HG02943 (cell line): ENCODE results near the gene FMR1.

Experiments used
- ATAC-seq: cut with Tn5 transposase; IDR thresholded peaks from one replicate; pipeline ENCODE4 v1.9.1; 2021; ENCODE audit warnings: mild to moderate bottlenecking, low read depth, moderate library complexity; ENCODE audit not compliant: unreplicated experiment

Gene FMR1

DNA sequence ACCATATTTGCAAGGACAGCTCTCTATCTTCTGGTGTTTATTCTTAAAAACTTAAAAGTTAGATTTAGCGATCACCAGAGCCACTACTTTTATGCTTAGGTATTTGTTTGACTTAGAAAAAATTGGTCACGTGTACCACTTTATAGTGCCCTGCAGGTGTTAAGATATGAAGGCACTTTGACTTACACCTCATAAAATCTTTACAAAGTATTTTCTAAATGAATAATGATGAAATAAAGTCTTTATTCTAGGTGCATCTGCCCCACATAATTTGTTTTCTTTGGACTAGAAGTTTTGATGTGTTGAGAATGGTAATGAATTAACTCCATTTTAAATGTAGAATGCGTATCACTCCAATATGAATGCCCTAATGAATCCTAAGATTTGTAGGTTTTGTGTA lies 2.9 kb downstream of the FMR1 start:
- ATAC-seq = no peak

DNA sequence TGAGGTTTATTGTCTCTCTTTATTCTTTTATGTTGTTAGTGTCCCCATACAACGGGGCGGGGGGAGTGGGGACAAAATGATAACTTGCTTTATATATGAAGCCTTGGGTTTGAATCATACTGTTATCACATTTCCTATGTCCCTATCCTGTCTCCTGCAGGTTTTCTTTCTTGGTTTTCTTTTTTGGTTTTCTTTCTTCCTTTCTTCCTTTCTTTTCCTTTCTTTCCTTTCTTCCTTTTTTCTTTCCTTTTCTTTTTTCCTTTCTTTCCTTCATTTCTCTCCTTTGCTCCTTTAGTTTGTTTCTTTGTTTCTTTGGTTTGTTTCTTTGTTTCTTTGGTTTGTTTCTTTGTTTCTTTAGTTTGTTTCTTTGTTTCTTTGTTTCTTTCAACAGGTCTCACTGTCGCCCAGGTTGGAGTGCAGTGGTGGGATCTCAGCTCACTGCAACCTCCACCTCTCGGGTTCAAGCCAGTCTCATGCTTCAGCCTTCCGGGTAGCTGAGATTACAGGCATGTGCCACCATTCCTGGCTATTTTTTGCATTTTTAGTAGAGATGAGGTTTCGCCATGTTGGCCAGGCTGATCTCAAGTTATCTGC lies 4.8 kb downstream of the FMR1 start:
- ATAC-seq = no peak

DNA sequence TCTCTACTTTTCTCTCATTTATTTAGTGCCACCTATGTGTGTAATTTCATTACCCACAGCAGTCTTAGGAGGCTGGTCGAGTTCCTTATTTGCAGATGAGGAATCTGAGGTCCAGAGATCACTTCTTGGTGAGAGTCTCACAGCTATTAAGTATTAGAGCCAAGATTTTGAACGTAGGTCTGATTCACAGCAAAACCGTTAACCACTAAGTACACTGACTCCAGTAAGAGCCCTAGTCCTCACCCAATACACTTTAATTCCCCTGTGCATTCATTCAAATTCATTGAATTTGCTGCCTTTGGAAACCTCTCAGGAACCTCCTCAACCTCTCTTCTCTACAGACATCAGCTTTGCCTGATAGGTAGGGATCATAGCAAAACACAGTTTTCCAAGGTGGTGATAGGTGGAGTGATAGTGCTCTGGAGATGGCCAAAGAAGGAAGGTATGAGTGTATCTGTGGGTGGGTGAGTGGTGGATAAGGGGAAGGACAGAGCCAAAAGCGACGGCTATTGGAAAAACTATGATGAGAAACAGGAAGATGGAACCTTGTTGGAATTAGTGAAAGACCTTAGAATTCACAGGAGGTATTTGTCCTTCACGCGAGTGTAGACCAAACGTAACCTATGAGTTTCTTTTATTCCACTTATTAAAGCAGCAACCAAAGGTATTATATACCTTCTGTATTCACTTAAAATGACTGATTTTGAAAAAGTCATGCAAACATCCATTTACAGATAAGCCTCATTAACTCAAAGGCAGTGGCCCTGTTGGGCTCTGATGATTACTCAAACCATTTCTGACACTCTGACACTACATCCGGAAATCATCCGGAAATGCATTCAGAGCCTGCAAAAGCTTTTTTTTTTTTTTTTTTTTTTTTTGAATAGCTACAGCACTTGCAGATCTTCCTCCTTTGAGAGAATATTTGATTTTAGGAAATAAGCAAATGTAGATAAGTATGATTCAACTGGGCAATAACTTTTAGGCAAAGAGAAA lies 6.3 kb downstream of the FMR1 start:
- ATAC-seq = no peak

DNA sequence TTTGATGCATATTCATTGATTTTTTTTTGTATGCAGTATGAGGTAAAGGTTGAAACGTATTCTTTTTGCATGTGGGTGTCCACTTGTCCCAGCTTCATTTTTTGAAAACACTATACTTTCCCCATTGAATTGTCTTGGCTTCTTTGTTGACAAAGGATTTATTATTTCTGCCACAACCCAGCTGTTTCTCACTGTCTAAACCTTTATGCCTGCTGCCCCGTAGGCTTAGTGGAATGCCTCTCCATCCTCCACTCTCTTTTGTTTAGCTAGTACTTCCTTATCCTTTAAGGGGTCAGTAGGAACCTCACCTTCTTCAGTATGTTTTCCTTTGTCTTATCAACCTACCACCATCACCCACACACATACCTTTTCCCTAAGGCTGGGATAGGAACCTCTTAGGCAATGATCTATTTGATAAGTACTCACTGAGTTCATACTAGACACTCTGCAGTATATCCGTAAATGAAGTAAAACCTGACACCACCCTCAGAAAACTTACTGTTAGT lies 8.5 kb downstream of the FMR1 start:
- ATAC-seq = no peak

DNA sequence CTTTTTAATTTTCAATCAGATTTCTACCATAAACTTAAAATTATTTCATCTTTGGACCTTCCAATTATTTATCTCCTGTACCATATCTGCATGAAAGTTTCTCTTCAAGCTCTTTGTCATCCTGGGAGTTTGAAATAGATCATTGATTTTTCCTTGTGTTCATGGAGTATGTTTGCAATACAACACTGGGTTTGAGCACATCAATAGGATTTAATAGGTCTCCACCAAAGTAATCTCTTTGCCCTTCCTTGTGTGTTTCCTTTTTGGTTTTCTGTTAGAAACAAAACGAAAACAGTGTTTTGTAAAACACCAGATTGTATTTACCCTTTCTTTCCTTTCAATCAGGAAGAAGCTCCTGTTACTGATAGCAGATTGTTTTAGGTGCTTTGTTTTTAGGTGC lies 11.9 kb downstream of the FMR1 start:
- ATAC-seq = no peak

DNA sequence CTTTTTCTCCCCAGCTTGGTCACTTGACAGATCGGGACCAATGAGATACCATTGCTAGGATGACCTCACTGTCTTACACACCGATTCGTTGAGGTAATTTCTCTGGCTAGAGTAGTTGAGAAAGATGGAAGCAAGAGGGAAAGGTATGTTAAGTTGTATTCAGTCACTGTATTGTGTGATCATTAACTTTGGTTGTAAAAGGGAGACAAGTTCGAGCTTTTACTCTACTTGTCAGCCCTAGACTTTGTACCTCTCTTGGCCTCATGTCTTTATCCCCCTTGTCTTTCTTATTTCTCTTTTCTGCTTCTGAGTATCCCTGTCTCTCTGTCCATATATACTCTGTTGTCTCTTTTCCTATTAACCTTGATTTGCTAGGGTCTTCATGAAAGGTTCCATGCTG lies 15.5 kb downstream of the FMR1 start:
- no peak for ATAC-seq

DNA sequence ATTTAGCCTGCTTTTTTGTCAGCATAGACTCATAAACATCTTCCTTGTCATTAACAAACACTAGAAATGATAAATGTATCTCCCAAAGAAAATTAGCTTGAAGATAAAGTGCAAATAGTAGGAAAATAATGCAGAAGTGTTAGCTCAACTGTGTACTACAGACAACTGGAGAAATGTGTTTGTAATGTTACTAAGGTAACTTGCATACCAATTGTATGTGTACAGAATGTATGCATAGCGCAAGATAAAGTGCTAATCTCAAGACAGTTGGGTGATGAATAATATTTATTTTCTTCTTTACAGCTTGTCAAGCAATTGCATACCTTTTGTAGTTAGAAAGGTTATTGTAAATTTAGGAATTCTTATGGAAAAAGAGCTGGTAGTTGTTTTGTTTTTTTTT lies 22.1 kb downstream of the FMR1 start:
- no peak for ATAC-seq

DNA sequence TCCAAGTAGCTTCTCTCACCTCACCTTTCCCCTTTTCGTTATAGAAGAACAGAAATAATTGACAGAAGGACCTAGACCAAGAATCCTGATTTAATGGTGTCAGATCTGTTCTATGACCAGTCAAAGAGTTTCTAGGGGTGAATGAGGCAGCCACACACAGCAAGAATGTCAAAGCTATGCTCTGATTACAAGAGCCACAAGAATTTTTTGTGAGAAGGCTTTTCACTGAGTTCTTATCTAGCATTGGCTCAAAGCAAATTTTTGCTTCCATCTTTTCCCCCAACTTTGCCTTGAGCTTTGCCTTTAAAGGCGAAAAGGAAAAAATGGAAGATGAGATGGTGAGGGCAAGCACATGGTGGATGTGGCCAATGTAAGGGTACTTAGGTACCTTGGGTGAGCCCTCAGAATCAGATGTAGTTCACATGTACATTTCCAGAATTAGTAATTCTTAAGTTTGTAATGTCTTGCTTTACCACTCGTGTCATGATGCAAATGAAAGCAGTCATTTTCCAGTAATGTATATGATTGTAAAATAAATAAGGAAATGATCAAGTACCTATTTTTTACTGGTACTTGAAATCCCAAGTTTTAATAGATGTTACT lies 23.5 kb downstream of the FMR1 start:
- no peak for ATAC-seq

DNA sequence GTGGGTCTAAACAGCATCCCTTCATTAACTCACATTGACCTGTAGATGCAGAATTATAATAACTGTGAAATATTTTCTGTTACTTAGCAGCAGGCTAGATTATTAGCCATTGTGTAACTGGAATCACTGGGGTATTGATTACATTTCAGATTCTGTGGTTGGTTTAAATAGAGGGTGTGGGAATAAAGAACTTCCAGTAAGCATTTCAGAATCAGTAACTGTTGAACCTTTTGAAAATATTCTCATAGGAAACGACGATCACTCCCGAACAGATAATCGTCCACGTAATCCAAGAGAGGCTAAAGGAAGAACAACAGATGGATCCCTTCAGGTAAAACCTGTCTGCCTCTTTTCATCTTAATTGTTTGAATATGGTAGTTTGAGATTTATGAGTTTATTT lies 33.6 kb downstream of the FMR1 start:
- ATAC-seq = no peak

DNA sequence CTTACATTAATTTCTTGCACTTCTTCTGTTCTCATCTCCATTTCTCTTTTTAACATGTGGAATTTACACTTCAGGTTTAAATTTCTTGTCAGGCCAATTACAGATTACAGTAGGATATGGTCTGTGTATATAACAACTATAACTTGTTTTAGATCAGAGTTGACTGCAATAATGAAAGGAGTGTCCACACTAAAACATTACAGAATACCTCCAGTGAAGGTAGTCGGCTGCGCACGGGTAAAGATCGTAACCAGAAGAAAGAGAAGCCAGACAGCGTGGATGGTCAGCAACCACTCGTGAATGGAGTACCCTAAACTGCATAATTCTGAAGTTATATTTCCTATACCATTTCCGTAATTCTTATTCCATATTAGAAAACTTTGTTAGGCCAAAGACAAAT lies 36.8 kb downstream of the FMR1 start:
- no peak for ATAC-seq

DNA sequence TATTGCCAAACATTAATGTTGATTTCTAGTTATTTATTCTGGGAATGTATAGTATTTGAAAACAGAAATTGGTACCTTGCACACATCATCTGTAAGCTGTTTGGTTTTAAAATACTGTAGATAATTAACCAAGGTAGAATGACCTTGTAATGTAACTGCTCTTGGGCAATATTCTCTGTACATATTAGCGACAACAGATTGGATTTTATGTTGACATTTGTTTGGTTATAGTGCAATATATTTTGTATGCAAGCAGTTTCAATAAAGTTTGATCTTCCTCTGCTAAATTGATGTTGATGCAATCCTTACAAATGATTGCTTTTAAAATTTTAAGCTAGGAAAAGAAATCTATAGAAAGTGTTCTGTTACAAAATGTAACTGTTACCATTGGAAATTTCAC lies 38.6 kb downstream of the FMR1 start:
- ATAC-seq = no peak

DNA sequence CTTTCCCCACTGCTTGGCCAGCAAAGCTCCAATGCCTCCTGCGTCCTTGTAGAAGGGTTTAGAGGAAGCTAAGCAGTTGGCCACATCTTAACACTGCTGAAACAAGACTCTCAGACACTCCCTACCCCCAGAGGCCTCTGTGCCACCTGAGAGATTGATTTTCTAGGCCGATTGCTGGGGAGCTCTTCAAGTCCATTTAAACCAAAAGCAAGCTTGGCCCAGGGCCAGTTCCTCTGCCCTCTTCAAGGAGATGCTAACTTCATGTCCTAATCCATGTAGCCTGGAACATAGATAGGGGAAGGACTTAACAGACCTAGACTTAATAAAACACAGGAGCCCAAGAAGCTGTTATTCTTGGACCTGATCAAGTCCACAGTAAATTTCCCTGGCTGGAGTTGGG lies 42.3 kb downstream of the FMR1 start:
- ATAC-seq = no peak

DNA sequence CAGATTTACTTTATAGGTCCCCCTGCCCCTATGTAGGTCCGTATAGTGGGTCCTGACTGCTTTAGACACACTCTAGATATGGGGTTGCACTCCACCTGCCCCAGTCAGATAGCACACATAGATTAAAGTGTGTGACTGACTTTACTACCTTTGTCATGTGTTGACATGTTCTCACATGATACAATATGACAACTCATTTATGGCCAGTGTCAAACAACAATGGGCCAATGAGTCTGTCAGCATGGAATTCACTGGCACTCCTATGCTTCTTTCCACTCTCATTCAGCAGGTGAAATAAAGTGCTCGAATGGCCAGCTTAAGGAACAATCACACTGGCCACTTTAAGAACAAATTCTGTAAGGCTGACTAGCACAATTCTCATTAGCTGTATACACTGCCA lies 45.6 kb downstream of the FMR1 start:
- no peak for ATAC-seq

DNA sequence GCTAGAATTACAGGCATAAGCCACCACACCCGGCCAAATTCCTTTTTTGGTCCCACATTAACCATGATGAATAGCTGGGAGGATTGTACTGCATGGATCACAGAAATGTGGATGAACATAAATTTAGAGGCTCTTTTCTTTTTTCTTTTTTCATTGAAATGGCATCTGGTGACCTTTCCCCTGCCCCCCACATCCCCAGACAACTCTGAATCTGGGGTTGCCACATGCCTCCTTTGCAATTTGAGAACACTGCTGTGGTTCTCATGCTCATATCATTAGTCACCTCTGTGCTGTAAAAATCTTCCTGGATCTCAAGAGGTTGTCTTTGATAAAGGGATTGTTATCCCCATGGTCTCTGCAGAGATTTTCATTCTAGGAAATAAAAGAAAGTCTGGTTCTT lies 46.6 kb downstream of the FMR1 start:
- ATAC-seq = no peak

DNA sequence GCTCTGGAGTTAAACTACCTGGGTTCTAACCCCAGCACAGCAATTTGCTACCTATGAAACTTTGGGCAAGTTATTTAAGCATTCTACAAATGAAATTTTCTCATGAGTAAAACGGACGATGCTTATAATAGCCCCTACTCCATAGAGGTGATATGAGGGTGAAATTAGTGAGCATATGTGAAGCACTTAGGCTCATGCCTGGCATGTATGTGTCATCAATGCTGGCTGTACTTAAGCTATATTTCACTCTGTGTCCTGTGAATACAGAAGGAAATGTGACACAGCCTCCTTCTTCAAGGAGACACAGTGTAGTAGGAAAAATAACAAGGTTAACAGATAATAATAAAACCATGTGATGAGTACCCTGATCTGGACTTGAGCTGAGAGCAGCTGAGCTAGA lies 49.0 kb downstream of the FMR1 start:
- no peak for ATAC-seq

DNA sequence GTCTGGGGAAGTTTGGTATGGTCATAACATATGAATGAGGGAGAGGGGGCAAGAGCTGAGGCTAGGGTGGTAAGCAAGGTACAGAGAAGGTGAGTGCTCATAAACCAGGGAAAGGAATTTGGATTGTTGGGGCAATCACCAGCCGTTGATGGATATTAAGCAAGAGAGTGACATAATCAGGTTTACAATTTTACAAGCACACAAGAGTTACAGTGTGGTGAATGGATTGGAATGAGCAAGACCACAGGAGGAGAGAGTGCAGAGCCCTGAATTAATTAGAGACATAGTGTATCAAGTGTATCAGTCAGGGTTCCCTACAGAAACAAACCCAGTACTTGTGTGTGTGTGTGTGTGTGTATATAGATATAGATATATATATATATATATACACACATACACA lies 50.8 kb downstream of the FMR1 start:
- ATAC-seq = no peak

DNA sequence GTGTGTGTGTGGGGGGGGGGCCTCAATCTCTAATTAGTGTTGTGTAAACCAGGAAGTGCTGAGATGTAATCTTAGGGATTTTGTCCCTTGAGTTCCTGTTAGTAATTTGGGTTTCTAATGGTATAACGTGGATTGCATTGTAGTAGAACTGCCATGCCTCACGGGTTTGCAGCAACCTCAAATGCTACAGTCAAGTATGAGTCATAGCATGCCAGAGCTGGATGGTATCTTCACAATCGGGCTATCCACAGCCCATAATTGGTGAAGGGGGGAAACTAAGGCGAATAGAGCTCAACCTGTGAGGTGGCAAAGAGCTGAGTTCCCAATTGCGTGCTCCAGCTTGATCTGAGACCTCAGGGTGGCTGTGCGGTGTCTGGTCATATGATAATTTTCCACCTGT lies 67.2 kb downstream of the FMR1 start:
- ATAC-seq = no peak

DNA sequence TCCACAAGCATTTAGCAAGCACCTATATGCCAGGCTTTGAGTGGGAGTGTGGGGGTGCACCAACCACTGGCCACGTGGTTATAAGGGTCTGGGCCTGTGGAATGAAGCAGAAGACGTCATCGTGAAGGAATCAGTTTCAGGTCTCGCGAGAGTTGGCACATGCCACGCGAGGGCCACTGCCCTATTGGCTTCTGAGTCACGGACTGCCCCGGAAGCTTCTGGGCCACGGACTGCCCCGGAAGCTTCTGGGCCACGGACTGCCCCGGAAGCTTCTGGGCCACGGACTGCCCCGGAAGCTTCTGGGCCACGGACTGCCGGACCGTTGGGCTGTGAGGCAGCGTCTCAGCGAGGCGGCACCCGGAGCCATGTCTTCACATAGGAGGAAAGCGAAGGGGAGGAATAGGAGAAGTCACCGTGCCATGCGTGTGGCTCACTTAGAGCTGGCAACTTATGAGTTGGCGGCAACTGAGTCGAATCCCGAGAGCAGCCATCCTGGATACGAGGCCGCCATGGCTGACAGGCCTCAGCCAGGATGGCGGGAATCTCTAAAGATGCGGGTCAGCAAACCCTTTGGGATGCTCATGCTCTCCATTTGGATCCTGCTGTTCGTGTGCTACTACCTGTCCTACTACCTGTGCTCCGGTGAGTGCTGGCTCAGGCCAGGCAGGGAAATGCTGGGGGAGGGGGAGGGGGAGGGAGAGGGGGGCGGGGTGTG lies 69.5 kb downstream of the FMR1 start, which contains the start of gene FMR1NB:
TSS of gene FMR1NB (plus strand) at position 300 of the 715 bp plus-strand sequence. CDS start at position 366, 66 bp downstream.
- ATAC-seq = no peak
